GM23338 (cell line): ENCODE data around the gene TENT4B.

ENCODE experiments used
- CREB1 ChIP-seq: fragments of 250-450 bp; sonication (Bioruptor Pico); IDR thresholded peaks from 2 replicates; pipeline ENCODE4 v1.5.0; 2020; ENCODE audit warnings: low read depth, mild to moderate bottlenecking, moderate library complexity
- CTCF ChIP-seq, 2 experiments: fragments of 200-600 bp in 1 of 2; sonication (generic) in 1 of 2; conservative IDR thresholded peaks; 2 replicates each; pipeline versions ENCODE4 v1.5.1 to v1.6.1; 2016 to 2017; ENCODE audit warnings: antibody characterized with exemption in 2 of 2, low read depth in 2 of 2, mild to moderate bottlenecking in 2 of 2, moderate library complexity in 1 of 2
- ETS1 ChIP-seq: IDR thresholded peaks from 2 replicates; pipeline ENCODE4 v1.6.1; 2016; ENCODE audit warnings: antibody characterized with exemption
- EZH2 ChIP-seq: fragments of 200-600 bp; sonication (generic); IDR thresholded peaks from one replicate; pipeline ENCODE4 v1.8.0; 2017; ENCODE audit warnings: antibody characterized with exemption, mild to moderate bottlenecking, low read depth; ENCODE audit not compliant: unreplicated experiment
- EZH2phosphoT487 ChIP-seq: fragments of 200-600 bp; sonication (generic); IDR thresholded peaks from one replicate; pipeline ENCODE4 v1.8.1; 2018; ENCODE audit warnings: antibody characterized with exemption; ENCODE audit not compliant: unreplicated experiment
- JUNB ChIP-seq: IDR thresholded peaks from one replicate; pipeline ENCODE4 v1.6.1; 2016; ENCODE audit warnings: antibody characterized with exemption; ENCODE audit not compliant: unreplicated experiment
- NANOG ChIP-seq: IDR thresholded peaks from 2 replicates; pipeline ENCODE4 v1.6.1; 2016; ENCODE audit warnings: antibody characterized with exemption, borderline replicate concordance
- POLR2AphosphoS5 ChIP-seq: IDR thresholded peaks from 2 replicates; pipeline ENCODE4 v1.6.1; 2016; ENCODE audit warnings: antibody characterized with exemption, low read depth
- REST ChIP-seq: IDR thresholded peaks from one replicate; pipeline ENCODE4 v1.6.1; 2018; ENCODE audit warnings: antibody characterized with exemption; ENCODE audit not compliant: unreplicated experiment
- STAT1 ChIP-seq: IDR thresholded peaks from one replicate; pipeline ENCODE4 v1.6.1; 2016; ENCODE audit warnings: antibody characterized with exemption; ENCODE audit not compliant: unreplicated experiment
- ZNF114 ChIP-seq: fragments of 250-450 bp; sonication (Bioruptor Pico); IDR thresholded peaks from 2 replicates; pipeline ENCODE4 v1.5.0; 2020; ENCODE audit warnings: mild to moderate bottlenecking, moderate library complexity
- ZNF331 ChIP-seq: fragments of 250-450 bp; sonication (Bioruptor Pico); IDR thresholded peaks from 2 replicates; pipeline ENCODE4 v1.5.0; 2020; ENCODE audit warnings: low read depth, mild to moderate bottlenecking, moderate library complexity

GRCh38 chr16:50261160-50261706 lies 108.1 kb downstream of the TENT4B start:
- no peak for TF ChIP-seq EZH2phosphoT487
- TF ChIP-seq REST: no peak
- TF ChIP-seq CTCF (conservative IDR thresholded peaks at IDR 0.05; ENCODE audit: low read depth in 2 of 2): no peak
- TF ChIP-seq POLR2AphosphoS5: no peak
- TF ChIP-seq CREB1: no peak
- no peak for TF ChIP-seq EZH2
- no peak for TF ChIP-seq ZNF331 (CRISPR knock-in tag)
- no peak for TF ChIP-seq STAT1
- no peak for TF ChIP-seq ETS1
- no peak for TF ChIP-seq NANOG
- no peak for TF ChIP-seq ZNF114 (CRISPR knock-in tag)
- TF ChIP-seq JUNB: no peak
